ENCODE measurements around the gene PKN2. TPM values are rescaled to one million over a fixed set of nuclear protein-coding genes. Genes with fewer than 3 reads are reported as not detected.

Gene PKN2
- total RNA-seq, 1 experiment from 2014 or later: 33.4 TPM

DNA sequence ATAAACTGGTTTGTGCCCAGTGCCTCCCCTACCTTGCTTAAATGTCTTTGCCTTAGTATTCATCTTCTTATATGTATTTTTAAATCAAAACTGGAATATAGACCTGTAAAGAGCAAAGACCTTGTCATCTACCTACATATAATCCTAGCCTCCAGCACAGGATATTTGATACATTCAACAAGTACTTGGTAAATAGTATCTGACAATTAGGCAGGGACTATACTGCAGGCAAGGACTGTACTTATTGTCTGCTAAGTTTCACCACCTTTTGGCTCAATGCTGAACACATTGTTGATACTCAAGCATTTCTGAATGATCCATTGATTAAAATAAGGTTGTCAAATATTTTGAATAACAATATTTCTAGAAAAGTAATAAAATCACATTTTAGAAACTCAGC is 96.4 kb downstream of the PKN2 start:
- H3K9me3 Mint-ChIP-seq (ENCODE audit: unreplicated experiment): no peaks in the 10 kb centered on the region
- no peak overlapping the region for H3K4me3 Mint-ChIP-seq (ENCODE audit: unreplicated experiment)
- no TSS peak for BruUV-seq (replicated peaks)
- peaks cover 13% of the 10 kb centered on the region for H3K4me1 Mint-ChIP-seq (ENCODE audit: low read depth, unreplicated experiment)
- Histone ChIP-seq H3K4me3 (ENCODE audit: low read depth, low read length) (no peak overlapping the region), H3K4me1 (peaks cover 23% of the 10 kb centered on the region), H3K27me3 (replicated peaks; ENCODE audit: control insufficient read depth, insufficient read depth, low read length) (no peaks in the 10 kb centered on the region), H3K9me3 (no peaks in the 10 kb centered on the region), H3K36me3 (ENCODE audit: control insufficient read depth, insufficient read depth, low read length) (no peaks in the 10 kb centered on the region)
- peaks cover 32% of the 10 kb centered on the region for H3K36me3 Mint-ChIP-seq (ENCODE audit: insufficient read depth, unreplicated experiment)
- H3K27me3 Mint-ChIP-seq (ENCODE audit: insufficient read depth, unreplicated experiment): no peaks in the 10 kb centered on the region
- H3K27ac Mint-ChIP-seq (ENCODE audit: unreplicated experiment): no peak overlapping the region
- intact Hi-C loops (cut with micrococcal nuclease; ENCODE audit: unreplicated experiment): no loop called here
- CTCF ChIA-PET: no interaction called here
- no peak for DNase-seq
- POLR2A ChIA-PET: no interaction called here
- TF ChIP-seq, protein P1, sequence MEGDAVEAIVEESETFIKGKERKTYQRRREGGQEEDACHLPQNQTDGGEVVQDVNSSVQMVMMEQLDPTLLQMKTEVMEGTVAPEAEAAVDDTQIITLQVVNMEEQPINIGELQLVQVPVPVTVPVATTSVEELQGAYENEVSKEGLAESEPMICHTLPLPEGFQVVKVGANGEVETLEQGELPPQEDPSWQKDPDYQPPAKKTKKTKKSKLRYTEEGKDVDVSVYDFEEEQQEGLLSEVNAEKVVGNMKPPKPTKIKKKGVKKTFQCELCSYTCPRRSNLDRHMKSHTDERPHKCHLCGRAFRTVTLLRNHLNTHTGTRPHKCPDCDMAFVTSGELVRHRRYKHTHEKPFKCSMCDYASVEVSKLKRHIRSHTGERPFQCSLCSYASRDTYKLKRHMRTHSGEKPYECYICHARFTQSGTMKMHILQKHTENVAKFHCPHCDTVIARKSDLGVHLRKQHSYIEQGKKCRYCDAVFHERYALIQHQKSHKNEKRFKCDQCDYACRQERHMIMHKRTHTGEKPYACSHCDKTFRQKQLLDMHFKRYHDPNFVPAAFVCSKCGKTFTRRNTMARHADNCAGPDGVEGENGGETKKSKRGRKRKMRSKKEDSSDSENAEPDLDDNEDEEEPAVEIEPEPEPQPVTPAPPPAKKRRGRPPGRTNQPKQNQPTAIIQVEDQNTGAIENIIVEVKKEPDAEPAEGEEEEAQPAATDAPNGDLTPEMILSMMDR (IDR thresholded peaks at IDR 0.05; ENCODE audit: insufficient read depth in 1 of 2, low read depth in 1 of 2, low read length in 1 of 2, severe bottlenecking in 1 of 2, unreplicated experiment in 1 of 2): no peak

DNA sequence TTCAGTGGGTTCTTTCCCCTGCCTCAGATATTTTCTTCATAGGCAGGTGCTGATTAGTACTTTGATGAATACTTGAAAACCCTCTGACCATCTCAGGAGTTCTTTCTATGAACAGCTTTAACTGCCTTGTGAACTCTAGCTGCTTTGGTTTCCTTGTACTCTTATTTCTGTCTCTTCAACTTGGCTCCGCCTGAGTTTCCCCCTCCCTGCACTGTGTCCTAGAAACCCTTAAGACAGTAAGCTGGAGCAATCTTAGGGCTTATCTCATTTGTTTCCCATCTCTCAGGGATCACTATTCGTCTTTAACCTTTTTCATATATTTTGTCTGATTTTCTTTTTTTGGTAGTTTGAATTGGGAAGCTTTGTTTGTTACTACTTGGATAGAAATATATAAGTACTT is 99.1 kb downstream of the PKN2 start:
- Mint-ChIP-seq H3K4me1 (ENCODE audit: low read depth, unreplicated experiment) (no peaks in the 10 kb centered on the region), H3K27ac (ENCODE audit: unreplicated experiment) (no peak overlapping the region), H3K9me3 (ENCODE audit: unreplicated experiment) (no peaks in the 10 kb centered on the region), H3K27me3 (ENCODE audit: insufficient read depth, unreplicated experiment) (no peaks in the 10 kb centered on the region), H3K4me3 (ENCODE audit: unreplicated experiment) (no peak overlapping the region), H3K36me3 (ENCODE audit: insufficient read depth, unreplicated experiment) (peaks cover 12% of the 10 kb centered on the region)
- H3K9me3 ChIP-seq: no peaks in the 10 kb centered on the region
- POLR2A ChIA-PET: no interaction called here
- CTCF ChIA-PET: no interaction called here
- TF ChIP-seq, protein P1 (IDR thresholded peaks at IDR 0.05; ENCODE audit: insufficient read depth in 1 of 2, low read depth in 1 of 2, low read length in 1 of 2, severe bottlenecking in 1 of 2, unreplicated experiment in 1 of 2): no peak
- H3K4me1 ChIP-seq: peaks cover 8% of the 10 kb centered on the region
- intact Hi-C loops (cut with micrococcal nuclease; ENCODE audit: unreplicated experiment): no loop called here
- no peaks in the 10 kb centered on the region for H3K27me3 ChIP-seq (replicated peaks; ENCODE audit: control insufficient read depth, insufficient read depth, low read length)
- BruUV-seq (replicated peaks): no TSS peak
- no peak overlapping the region for H3K4me3 ChIP-seq (ENCODE audit: low read depth, low read length)
- no peaks in the 10 kb centered on the region for H3K36me3 ChIP-seq (ENCODE audit: control insufficient read depth, insufficient read depth, low read length)
- no peak for DNase-seq

DNA sequence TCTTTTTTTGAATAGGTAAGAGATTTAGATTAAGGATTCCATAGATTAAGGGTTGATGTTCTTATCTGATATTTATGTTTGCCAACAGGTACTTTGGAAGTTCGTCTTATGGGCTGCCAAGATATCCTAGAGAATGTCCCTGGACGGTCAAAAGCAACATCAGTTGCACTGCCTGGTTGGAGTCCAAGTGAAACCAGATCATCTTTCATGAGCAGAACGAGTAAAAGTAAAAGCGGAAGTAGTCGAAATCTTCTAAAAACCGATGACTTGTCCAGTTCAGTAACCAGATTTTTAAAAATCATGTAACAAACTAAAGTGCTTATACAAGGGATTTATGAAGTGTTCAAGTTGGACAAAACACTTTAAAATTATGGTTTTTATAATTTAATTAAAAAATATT is 100.5 kb downstream of the PKN2 start:
- Mint-ChIP-seq H3K9me3 (ENCODE audit: unreplicated experiment) (no peaks in the 10 kb centered on the region), H3K36me3 (ENCODE audit: insufficient read depth, unreplicated experiment) (peaks cover 21% of the 10 kb centered on the region), H3K4me3 (ENCODE audit: unreplicated experiment) (no peak overlapping the region), H3K27me3 (ENCODE audit: insufficient read depth, unreplicated experiment) (no peaks in the 10 kb centered on the region), H3K27ac (ENCODE audit: unreplicated experiment) (no peak overlapping the region), H3K4me1 (ENCODE audit: low read depth, unreplicated experiment) (no peaks in the 10 kb centered on the region)
- no TSS peak for BruUV-seq (replicated peaks)
- intact Hi-C loops (cut with micrococcal nuclease; ENCODE audit: unreplicated experiment): no loop called here
- Histone ChIP-seq H3K4me1 (peaks cover 4% of the 10 kb centered on the region; the same call in 1 of the 2 replicates), H3K4me3 (ENCODE audit: low read depth, low read length) (no peak overlapping the region), H3K27me3 (replicated peaks; ENCODE audit: control insufficient read depth, insufficient read depth, low read length) (no peaks in the 10 kb centered on the region), H3K9me3 (no peaks in the 10 kb centered on the region), H3K36me3 (ENCODE audit: control insufficient read depth, insufficient read depth, low read length) (no peaks in the 10 kb centered on the region)
- CTCF ChIA-PET: no interaction called here
- POLR2A ChIA-PET: no interaction called here
- DNase-seq: no peak
- TF ChIP-seq, protein P1 (IDR thresholded peaks at IDR 0.05; ENCODE audit: insufficient read depth in 1 of 2, low read depth in 1 of 2, low read length in 1 of 2, severe bottlenecking in 1 of 2, unreplicated experiment in 1 of 2): no peak
